22Rv1 (cell line): ENCODE measurements around the gene SLC18B1.

Experiments
- CTCF ChIP-seq: fragments of 450-650 bp; IDR thresholded peaks from 2 replicates; pipeline ENCODE4 v1.5.1; 2017; ENCODE audit warnings: mild to moderate bottlenecking
- ZFX ChIP-seq: fragments of 450-650 bp; IDR thresholded peaks from 2 replicates; pipeline ENCODE4 v1.6.1; 2017; ENCODE audit warnings: antibody characterized with exemption, borderline replicate concordance

DNA sequence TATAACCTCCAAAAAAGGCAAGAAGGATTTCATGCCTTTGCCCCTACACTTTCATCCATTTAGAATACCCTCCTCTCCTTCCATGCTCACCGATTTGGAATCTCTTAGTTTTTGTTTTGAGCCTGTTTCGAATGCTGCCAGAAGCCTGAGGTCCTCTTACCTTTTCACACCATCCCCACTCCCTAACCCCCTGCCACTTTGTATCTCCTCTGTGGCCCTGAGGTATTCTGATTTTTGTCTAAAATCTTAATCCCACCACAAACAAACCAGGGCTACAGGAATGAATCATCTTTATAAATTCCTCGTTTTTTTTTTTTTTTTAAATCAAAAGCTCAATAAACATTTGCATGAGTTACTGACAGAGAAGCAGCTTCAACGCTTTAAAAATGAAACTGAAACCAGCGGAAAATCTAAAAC is 14.3 kb upstream of the SLC18B1 start:
- no peak for TF ChIP-seq CTCF
- TF ChIP-seq ZFX: no peak
